Parathyroid adenoma (tissue), 2 donors: Measurements from ENCODE around the gene ZNF385A.
"Not testable (repeated sequence)": the region's sequence is repeated elsewhere in the genome, so short reads cannot be mapped to it uniquely, and the experiment has no call there.

Experiments used
- H2AFZ ChIP-seq: fragments of 300-600 bp; sonication (generic); one replicate; pipeline ENCODE4 v1.7.0; 2017; ENCODE audit warnings: antibody characterized with exemption, mild to moderate bottlenecking
- H3K27ac ChIP-seq: fragments of 300-600 bp; sonication (generic); one replicate; pipeline ENCODE4 v1.7.0; 2017
- H3K27me3 ChIP-seq: fragments of 300-600 bp; sonication (generic); one replicate; pipeline ENCODE4 v1.7.0; 2017; ENCODE audit warnings: low read length; ENCODE audit not compliant: control insufficient read depth, insufficient read depth
- H3K36me3 ChIP-seq: fragments of 300-600 bp; sonication (generic); one replicate; pipeline ENCODE4 v1.7.0; 2017; ENCODE audit warnings: low read length; ENCODE audit not compliant: control insufficient read depth, insufficient read depth
- H3K4me1 ChIP-seq: fragments of 300-600 bp; sonication (generic); one replicate; pipeline ENCODE4 v1.7.0; 2017; ENCODE audit warnings: control low read depth
- H3K4me2 ChIP-seq: fragments of 300-600 bp; sonication (generic); one replicate; pipeline ENCODE4 v1.7.0; 2017; ENCODE audit warnings: low read length
- H3K4me3 ChIP-seq: fragments of 300-600 bp; sonication (generic); one replicate; pipeline ENCODE4 v1.7.0; 2017; ENCODE audit warnings: low read depth, low read length
- H3K79me2 ChIP-seq: fragments of 300-600 bp; sonication (generic); one replicate; pipeline ENCODE4 v1.7.0; 2017; ENCODE audit warnings: control low read depth
- H3K9ac ChIP-seq: fragments of 300-600 bp; sonication (generic); one replicate; pipeline ENCODE4 v1.7.0; 2017; ENCODE audit warnings: mild to moderate bottlenecking
- H3K9me3 ChIP-seq: fragments of 300-600 bp; sonication (generic); one replicate; pipeline ENCODE4 v1.7.0; 2017; ENCODE audit warnings: low read length; ENCODE audit not compliant: control insufficient read depth
- TF ChIP-seq, protein P1 (sequence below): fragments of 300-600 bp; sonication (generic); IDR thresholded peaks from one replicate; pipeline ENCODE4 v1.7.0; 2017; ENCODE audit warnings: antibody characterized with exemption, mild to moderate bottlenecking
- donor health status: primary hyperparathyroidism.

ZNF385A gene

DNA sequence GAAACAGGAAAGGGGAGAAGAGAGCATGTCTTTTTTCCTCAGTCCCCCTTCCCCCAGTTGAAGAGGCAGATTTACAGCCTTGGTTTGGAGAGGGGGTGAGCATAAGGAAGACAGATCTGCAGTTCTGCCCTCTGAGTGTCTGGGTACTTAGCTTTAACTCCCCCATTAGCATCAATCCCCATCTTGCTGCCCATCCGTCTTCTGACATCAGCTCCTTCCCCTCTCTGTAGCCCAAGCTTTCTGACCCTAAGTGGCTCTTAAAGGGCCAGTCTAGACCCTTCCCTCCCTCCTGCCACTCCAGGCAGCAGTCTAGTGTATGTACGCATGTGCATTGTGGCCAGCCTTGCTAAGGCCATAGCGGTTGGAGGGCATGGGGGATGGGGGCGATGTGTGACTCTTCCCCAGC, 27.6 kb downstream of the ZNF385A start:
- no peak overlapping the region for H2AFZ ChIP-seq
- H3K9me3 ChIP-seq: no peaks in the 10 kb centered on the region
- H3K79me2 ChIP-seq: no peaks in the 10 kb centered on the region
- TF ChIP-seq, protein P1, sequence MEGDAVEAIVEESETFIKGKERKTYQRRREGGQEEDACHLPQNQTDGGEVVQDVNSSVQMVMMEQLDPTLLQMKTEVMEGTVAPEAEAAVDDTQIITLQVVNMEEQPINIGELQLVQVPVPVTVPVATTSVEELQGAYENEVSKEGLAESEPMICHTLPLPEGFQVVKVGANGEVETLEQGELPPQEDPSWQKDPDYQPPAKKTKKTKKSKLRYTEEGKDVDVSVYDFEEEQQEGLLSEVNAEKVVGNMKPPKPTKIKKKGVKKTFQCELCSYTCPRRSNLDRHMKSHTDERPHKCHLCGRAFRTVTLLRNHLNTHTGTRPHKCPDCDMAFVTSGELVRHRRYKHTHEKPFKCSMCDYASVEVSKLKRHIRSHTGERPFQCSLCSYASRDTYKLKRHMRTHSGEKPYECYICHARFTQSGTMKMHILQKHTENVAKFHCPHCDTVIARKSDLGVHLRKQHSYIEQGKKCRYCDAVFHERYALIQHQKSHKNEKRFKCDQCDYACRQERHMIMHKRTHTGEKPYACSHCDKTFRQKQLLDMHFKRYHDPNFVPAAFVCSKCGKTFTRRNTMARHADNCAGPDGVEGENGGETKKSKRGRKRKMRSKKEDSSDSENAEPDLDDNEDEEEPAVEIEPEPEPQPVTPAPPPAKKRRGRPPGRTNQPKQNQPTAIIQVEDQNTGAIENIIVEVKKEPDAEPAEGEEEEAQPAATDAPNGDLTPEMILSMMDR: no peak
- H3K4me1 ChIP-seq: peaks cover 31% of the 10 kb centered on the region
- H3K27ac ChIP-seq: no peak overlapping the region
- no peaks in the 10 kb centered on the region for H3K27me3 ChIP-seq
- H3K4me3 ChIP-seq: no peak overlapping the region
- H3K9ac ChIP-seq: no peak overlapping the region
- no peaks in the 10 kb centered on the region for H3K36me3 ChIP-seq
- H3K4me2 ChIP-seq: no peak overlapping the region

DNA sequence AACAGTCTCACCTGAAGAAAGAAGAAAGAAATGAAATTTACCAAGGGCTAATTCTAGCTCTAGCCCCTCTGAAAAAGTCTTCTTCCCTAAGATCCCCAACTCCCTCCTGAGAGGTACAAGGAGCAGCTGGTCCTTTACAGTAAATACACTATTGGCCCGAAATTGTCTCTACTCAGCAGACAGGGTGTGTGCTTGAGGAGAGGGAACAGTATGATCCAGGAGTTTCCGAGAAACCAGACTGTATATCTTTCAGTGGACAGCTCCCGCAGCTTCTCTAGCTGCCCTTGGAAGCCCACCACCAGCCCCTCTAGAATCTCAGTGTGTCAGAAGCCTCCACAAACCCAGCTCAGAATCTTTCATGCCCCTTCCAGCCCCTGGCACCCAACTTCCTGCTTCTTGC, 28.3 kb downstream of the ZNF385A start:
- H3K4me2 ChIP-seq: no peak overlapping the region
- H3K9me3 ChIP-seq: no peaks in the 10 kb centered on the region
- peaks cover 38% of the 10 kb centered on the region for H3K4me1 ChIP-seq
- TF ChIP-seq, protein P1: no peak
- H3K9ac ChIP-seq: no peak overlapping the region
- H3K27me3 ChIP-seq: no peaks in the 10 kb centered on the region
- H3K4me3 ChIP-seq: no peak overlapping the region
- H3K36me3 ChIP-seq: no peaks in the 10 kb centered on the region
- no peak overlapping the region for H2AFZ ChIP-seq
- no peaks in the 10 kb centered on the region for H3K79me2 ChIP-seq
- H3K27ac ChIP-seq: peak overlapping the region; percentile 34

DNA sequence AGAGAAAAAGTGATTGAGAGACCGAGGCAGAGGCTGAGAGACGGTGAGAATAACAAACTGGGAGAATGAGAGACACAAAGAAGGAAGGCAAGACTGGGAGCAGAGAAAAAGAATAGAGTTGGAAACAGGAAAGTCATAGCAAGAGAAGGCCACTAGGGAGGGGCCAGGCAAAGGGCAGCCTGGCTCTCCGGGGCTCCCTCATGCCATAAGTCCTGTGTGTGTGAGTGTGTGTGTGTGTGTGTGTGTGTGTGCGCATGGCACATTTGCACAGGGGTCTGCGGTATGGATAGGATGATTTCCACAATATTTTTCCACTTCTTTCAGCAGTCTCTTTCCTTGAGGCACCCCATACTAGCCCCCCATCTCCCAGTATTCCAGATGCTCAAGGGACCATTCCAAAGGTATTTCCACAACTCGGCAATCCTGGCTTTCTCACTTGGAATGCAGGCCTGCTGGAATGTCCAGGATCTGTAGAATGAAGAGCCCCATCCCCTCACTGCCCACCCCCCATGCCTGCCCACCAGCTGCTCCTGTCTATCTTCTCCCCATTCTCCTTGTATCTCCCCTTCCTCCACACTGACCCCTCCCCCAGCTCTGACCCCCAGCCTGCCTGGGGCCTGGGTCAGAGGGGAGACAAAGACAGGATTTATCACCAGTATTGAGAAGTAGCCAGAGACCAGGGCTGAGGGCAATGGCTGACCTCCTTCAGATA, 29.3 kb downstream of the ZNF385A start:
- no peaks in the 10 kb centered on the region for H3K79me2 ChIP-seq
- no peaks in the 10 kb centered on the region for H3K27me3 ChIP-seq
- no peak overlapping the region for H2AFZ ChIP-seq
- H3K4me2 ChIP-seq: no peak overlapping the region
- H3K36me3 ChIP-seq: no peaks in the 10 kb centered on the region
- TF ChIP-seq, protein P1: no peak
- peak overlapping the region; percentile 34 for H3K27ac ChIP-seq
- H3K4me3 ChIP-seq: no peak overlapping the region
- peaks cover 45% of the 10 kb centered on the region for H3K4me1 ChIP-seq
- no peaks in the 10 kb centered on the region for H3K9me3 ChIP-seq
- no peak overlapping the region for H3K9ac ChIP-seq

DNA sequence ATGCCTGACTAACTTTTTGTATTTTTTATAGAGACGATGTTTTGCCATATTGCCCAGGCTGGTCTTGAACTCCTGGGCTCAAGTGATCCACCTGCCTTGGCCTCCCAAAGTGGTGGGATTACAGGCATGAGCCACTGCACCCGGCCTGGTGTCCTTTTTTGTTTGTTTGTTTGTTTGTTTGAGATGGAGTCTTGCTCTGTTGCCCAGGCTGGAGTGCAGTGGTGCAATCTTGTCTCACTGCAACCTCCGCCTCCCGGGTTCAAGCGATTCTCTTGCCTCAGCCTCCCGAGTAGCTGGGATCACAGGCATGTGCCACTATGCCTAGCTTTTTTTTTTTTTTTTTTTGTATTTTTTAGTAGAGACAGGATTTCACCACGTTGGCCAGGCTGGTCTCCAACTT, 30.3 kb downstream of the ZNF385A start:
- not testable (repeated sequence) for H3K4me2 ChIP-seq, H3K36me3 ChIP-seq, H3K9me3 ChIP-seq, H3K79me2 ChIP-seq, H3K27me3 ChIP-seq, H3K4me3 ChIP-seq, H3K27ac ChIP-seq, H2AFZ ChIP-seq, H3K9ac ChIP-seq
- peaks cover 48% of the 10 kb centered on the region for H3K4me1 ChIP-seq

DNA sequence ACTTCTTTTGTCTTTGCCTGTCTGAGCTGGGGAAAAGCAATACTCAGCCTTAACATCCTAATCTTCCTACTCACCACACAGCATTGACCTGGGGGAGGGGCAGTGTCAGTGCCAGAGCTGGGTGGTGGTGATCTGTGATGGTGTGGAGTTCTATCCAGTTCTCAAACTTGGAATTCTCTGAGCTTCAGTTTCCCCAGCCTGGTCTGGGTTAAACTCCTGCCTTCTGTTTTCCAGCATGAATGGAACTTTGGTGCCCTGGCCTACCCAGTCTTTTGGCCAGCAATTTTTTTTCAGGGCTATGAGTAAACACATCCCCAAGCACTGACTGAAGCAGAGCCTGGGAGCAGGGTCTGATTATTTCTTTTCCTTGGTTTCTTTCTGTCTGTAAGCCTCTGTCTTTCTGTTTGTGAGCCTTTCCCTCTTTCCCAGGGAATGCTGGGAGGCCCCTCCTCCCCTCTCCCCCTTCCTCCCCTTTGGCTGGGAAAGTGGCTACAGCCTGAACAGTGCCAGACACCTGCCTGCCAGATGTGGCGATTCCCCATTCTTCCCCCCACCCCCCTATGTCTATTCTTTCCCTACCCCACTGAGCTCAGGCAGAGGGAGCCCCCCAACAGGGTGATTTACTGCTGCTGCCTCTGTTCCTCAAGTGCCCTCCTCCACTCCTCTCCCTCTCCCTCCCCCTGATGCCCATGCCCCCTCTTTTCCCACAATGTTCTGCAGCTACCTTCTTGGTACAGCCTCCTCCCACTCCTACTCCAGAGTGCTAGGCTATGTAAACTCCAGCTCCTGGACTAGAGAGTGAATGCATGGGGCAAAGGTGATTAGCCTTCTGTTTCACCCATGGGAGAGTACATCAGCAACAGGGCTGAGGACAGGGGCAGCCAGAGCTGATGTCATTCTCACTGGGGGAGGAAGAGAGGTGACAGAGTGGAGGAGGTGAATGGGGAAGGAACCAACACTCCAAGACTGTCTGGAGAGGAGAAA, 31.4 kb downstream of the ZNF385A start:
- H3K36me3 ChIP-seq: no peaks in the 10 kb centered on the region
- no peaks in the 10 kb centered on the region for H3K27me3 ChIP-seq
- peak overlapping the region; percentile 67 for H3K4me2 ChIP-seq
- no peaks in the 10 kb centered on the region for H3K79me2 ChIP-seq
- no peak overlapping the region for H3K9ac ChIP-seq
- H2AFZ ChIP-seq: peak overlapping the region; percentile 18
- peak overlapping the region; percentile 36 for H3K4me3 ChIP-seq
- TF ChIP-seq, protein P1: no peak
- H3K9me3 ChIP-seq: no peaks in the 10 kb centered on the region
- peak overlapping the region; percentile 85 for H3K27ac ChIP-seq
- peaks cover 51% of the 10 kb centered on the region for H3K4me1 ChIP-seq
